Nephron (organoid): ENCODE data around the gene TRAT1.

Experiments used
- H3K27ac Mint-ChIP-seq, 3 experiments: 2 replicates each; pipeline ENCODE4 v1.8.0; 2020; ENCODE audit warnings: mixed read lengths in 3 of 3, mild to moderate bottlenecking in 2 of 3, moderate library complexity in 1 of 3
- H3K27me3 Mint-ChIP-seq: 2 replicates; pipeline ENCODE4 v1.8.0; 2021; ENCODE audit warnings: low read depth, mild to moderate bottlenecking, moderate library complexity, mixed read lengths
- H3K36me3 Mint-ChIP-seq: 2 replicates; pipeline ENCODE4 v1.8.0; 2020; ENCODE audit warnings: low read depth, mixed read lengths
- H3K4me1 Mint-ChIP-seq: 2 replicates; pipeline ENCODE4 v1.8.0; 2020; ENCODE audit warnings: mixed read lengths
- H3K4me3 Mint-ChIP-seq, 3 experiments: 2 replicates each; pipeline ENCODE4 v1.8.0; 2020; ENCODE audit warnings: mild to moderate bottlenecking in 3 of 3, mixed read lengths in 3 of 3, moderate library complexity in 2 of 3
- H3K9me3 Mint-ChIP-seq: 2 replicates; pipeline ENCODE4 v1.8.0; 2020; ENCODE audit warnings: mixed read lengths
- CTCF ChIP-seq, 3 experiments: fragments of 200-600 bp; sonication (generic); IDR thresholded peaks; one replicate each; pipeline ENCODE4 v1.5.0; 2021; ENCODE audit warnings: antibody characterized with exemption in 3 of 3; ENCODE audit not compliant: unreplicated experiment in 3 of 3

TRAT1 gene

DNA sequence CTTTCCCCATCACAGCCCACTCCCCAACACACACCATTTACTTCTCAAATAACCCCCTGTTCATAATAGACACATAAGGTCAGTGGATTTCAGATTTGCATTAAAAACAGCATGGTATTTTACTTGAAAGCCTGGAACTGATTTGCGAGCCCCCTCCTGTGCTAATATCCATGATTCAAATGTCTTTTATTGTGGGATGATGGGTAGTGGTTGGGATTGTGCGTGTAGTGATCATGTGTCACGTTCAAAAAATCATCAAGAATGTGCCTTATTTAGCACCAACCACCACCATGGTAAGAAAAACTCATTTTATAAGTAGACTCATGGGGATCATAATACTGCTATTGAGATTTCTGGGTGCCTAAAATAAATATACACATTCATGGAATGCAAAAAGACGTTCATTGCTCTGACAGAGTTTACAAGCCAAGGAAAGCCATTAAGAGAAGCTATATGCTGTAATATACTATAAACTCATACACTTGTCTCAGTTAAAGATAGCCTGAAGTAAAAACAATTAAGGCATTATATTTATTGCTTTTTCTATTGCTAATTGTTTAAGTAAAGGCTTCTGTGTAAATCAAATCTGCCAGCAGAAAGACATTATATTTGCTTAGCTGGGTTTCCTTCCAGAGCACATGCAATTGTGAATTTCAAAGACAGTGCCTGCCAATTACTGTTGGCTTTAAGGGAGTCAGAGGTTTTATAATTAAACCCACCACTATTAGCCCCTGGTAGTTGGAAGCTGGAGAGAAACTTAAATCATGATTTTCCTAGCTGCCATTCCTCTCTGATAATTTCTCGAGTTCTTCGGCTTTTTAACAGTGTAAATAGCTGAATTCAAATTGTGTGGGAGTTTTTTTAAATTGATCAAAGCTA is 4.0 kb downstream of the TRAT1 start:
- H3K4me1 Mint-ChIP-seq = no peaks in the 10 kb centered on the region
- no peaks in the 10 kb centered on the region for H3K27me3 Mint-ChIP-seq
- H3K9me3 Mint-ChIP-seq = no peaks in the 10 kb centered on the region
- H3K27ac Mint-ChIP-seq = no peak overlapping the region
- H3K4me3 Mint-ChIP-seq = no peak overlapping the region
- no peaks in the 10 kb centered on the region for H3K36me3 Mint-ChIP-seq
- no peak for TF ChIP-seq CTCF (IDR thresholded peaks at IDR 0.05; ENCODE audit: unreplicated experiment in 3 of 3)

- Mint-ChIP-seq H3K36me3 (no peaks in the 10 kb centered on the region), H3K4me3 (no peak overlapping the region), H3K27me3 (peaks cover 5% of the 10 kb centered on the region), H3K9me3 (no peaks in the 10 kb centered on the region), H3K27ac (no peak overlapping the region), H3K4me1 (no peaks in the 10 kb centered on the region)
- no peak for TF ChIP-seq CTCF (IDR thresholded peaks at IDR 0.05; ENCODE audit: unreplicated experiment in 3 of 3)
Measured at GRCh38 chr3:108830381-108830780, 7.8 kb downstream of the TRAT1 start.

GRCh38 chr3:108830991-108831614 is 8.5 kb downstream of the TRAT1 start:
- no peaks in the 10 kb centered on the region for H3K4me1 Mint-ChIP-seq
- H3K27ac Mint-ChIP-seq = no peak overlapping the region
- peaks cover 5% of the 10 kb centered on the region for H3K27me3 Mint-ChIP-seq
- no peaks in the 10 kb centered on the region for H3K9me3 Mint-ChIP-seq
- H3K36me3 Mint-ChIP-seq = no peaks in the 10 kb centered on the region
- H3K4me3 Mint-ChIP-seq = no peak overlapping the region
- no peak for TF ChIP-seq CTCF (IDR thresholded peaks at IDR 0.05; ENCODE audit: unreplicated experiment in 3 of 3)

GRCh38 chr3:108833611-108834010 is 11.0 kb downstream of the TRAT1 start:
- peaks cover 5% of the 10 kb centered on the region for H3K27me3 Mint-ChIP-seq
- no peak overlapping the region for H3K27ac Mint-ChIP-seq
- H3K36me3 Mint-ChIP-seq = no peaks in the 10 kb centered on the region
- no peaks in the 10 kb centered on the region for H3K4me1 Mint-ChIP-seq
- H3K4me3 Mint-ChIP-seq = no peak overlapping the region
- no peak for TF ChIP-seq CTCF (IDR thresholded peaks at IDR 0.05; ENCODE audit: unreplicated experiment in 3 of 3)
- H3K9me3 Mint-ChIP-seq = no peaks in the 10 kb centered on the region

- H3K9me3 Mint-ChIP-seq = no peaks in the 10 kb centered on the region
- H3K27me3 Mint-ChIP-seq = peaks cover 5% of the 10 kb centered on the region
- no peak overlapping the region for H3K4me3 Mint-ChIP-seq
- no peaks in the 10 kb centered on the region for H3K36me3 Mint-ChIP-seq
- TF ChIP-seq CTCF (IDR thresholded peaks at IDR 0.05; ENCODE audit: unreplicated experiment in 3 of 3) = no peak
- no peaks in the 10 kb centered on the region for H3K4me1 Mint-ChIP-seq
- H3K27ac Mint-ChIP-seq = no peak overlapping the region
Measured at GRCh38 chr3:108834551-108834950, 12.0 kb downstream of the TRAT1 start.
